Transverse colon (tissue), 4 donors: ENCODE data around the gene HSFX3. TPM values are rescaled to one million over a fixed set of nuclear protein-coding genes. Genes with fewer than 3 reads are reported as not detected.
"Not testable (repeated sequence)": the region's sequence is repeated elsewhere in the genome, so short reads cannot be mapped to it uniquely, and the experiment has no call there.

Source experiments
- DNase-seq: peaks from one replicate; pipeline ENCODE4 v3.0.0-alpha.2; 2019
- H3K27ac ChIP-seq, 4 donors: fragments of 200-600 bp; sonication (generic); 2 replicates each; pipeline ENCODE4 v1.5.1; 2016 to 2018; ENCODE audit warnings: inconsistent platforms in 4 of 4
- H3K27me3 ChIP-seq: fragments of 200-600 bp; sonication (generic); 2 replicates; pipeline ENCODE4 v1.5.1; 2017; ENCODE audit warnings: inconsistent platforms
- H3K36me3 ChIP-seq, 4 donors: fragments of 200-600 bp; sonication (generic); 2 replicates each; pipeline ENCODE4 v1.5.1; 2017 to 2019; ENCODE audit warnings: inconsistent platforms in 4 of 4
- H3K4me1 ChIP-seq, 4 donors: fragments of 200-600 bp; sonication (generic); 2 replicates each; pipeline ENCODE4 v1.5.1; 2017 to 2020; ENCODE audit warnings: inconsistent platforms in 4 of 4
- H3K4me3 ChIP-seq, 4 donors: fragments of 200-600 bp; sonication (generic); 1 replicate in 1 of 4; 2 replicates in 3 of 4; pipeline versions ENCODE4 v1.5.1 to v1.6.1; 2017 to 2019; ENCODE audit warnings: inconsistent platforms in 4 of 4
- H3K9me3 ChIP-seq, 2 donors: fragments of 200-600 bp; sonication (generic); 2 replicates each; pipeline ENCODE4 v1.5.1; 2017 to 2019; ENCODE audit warnings: inconsistent platforms in 2 of 2
- CTCF ChIP-seq, 5 experiments: fragments of 200-600 bp in 3 of 5; fragments of 450-650 bp in 2 of 5; sonication (generic) in 3 of 5; IDR thresholded peaks; 1 replicate in 2 of 5; 2 replicates in 3 of 5; pipeline ENCODE4 v1.5.1; 2016 to 2017; ENCODE audit warnings: antibody characterized with exemption in 5 of 5, inconsistent platforms in 3 of 5, mild to moderate bottlenecking in 2 of 5, moderate library complexity in 1 of 5
- EP300 ChIP-seq: sonication (generic); formaldehyde crosslinking; IDR thresholded peaks from one replicate; pipeline ENCODE4 v1.6.1; 2017; ENCODE audit warnings: antibody characterized with exemption, low read depth
- POLR2A ChIP-seq: fragments of 450-650 bp; IDR thresholded peaks from one replicate; pipeline ENCODE4 v1.6.1; 2016; ENCODE audit warnings: antibody characterized with exemption, mild to moderate bottlenecking, moderate library complexity
- POLR2AphosphoS5 ChIP-seq, 3 donors: sonication (generic); formaldehyde crosslinking; IDR thresholded peaks; one replicate each; pipeline ENCODE4 v1.6.1; 2016; ENCODE audit warnings: antibody characterized with exemption in 3 of 3
- WGBS, 2 donors: methylation state at CpG; one replicate each; pipeline ENCODE4 v1.1.5; 2018; ENCODE audit warnings: low coverage in 1 of 2; 5-methylcytosine and 5-hydroxymethylcytosine counted together
- in situ Hi-C, 4 donors: fragments of 200-750 bp; cut with MboI; loops; one replicate each; pipeline versions ENCODE4 v1.15.0 to v1.15.1; 2017; ENCODE audit warnings: low sequenced_read_pairs in 3 of 4, low pct_ligation_motif_present in 1 of 4, low pct_unique_long_range_greater_than_20kb in 1 of 4
- intact Hi-C: fragments of 100-400 bp; cut with DNase I; formaldehyde crosslinking; loops from one replicate; pipeline ENCODE4 v1.15.1; 2023; ENCODE audit warnings: low total_unique reads
- total RNA-seq, 4 donors: library from RNA; depleted of rRNA; stranded (reverse); fragments of >200 nt; gene quantifications; one replicate each; pipeline ENCODE4 v1.1.0, GENCODE V29; 2016

Gene HSFX3
- total RNA-seq, 4 donors from 2014 or later, result not detected

GRCh38 chrX:149502923-149503322, 46.8 kb downstream of the HSFX3 start:
- DNase-seq, H3K27me3 ChIP-seq, H3K27ac ChIP-seq, intact Hi-C loops, H3K4me3 ChIP-seq, H3K36me3 ChIP-seq, H3K9me3 ChIP-seq: not testable (repeated sequence)
- 39% methylated on average over 5 of the region's 5 CpGs; no CpG with 5 or more reads in 1 of the 2 donors for WGBS, 2 donors
- in situ Hi-C loops, result loop anchor here in 3 of 4 donors (25.0 kb wide), 2 partner anchors 109 to 134 kb away; partner anchors contain the start of gene TMEM185A (in 1 of the 3)
- H3K4me1 ChIP-seq, result peaks cover 0 to 11% (median 3%) of the 10 kb centered on the region in 4 donors

GRCh38 chrX:149499766-149500165, 50.0 kb downstream of the HSFX3 start:
- DNase-seq, result no peak
- Histone ChIP-seq H3K4me1 (peaks cover 0 to 6% (median 0%) of the 10 kb centered on the region in 4 donors), H3K9me3 (no peaks in the 10 kb centered on the region), H3K4me3 (no peak overlapping the region), H3K36me3 (peaks cover 0 to 13% (median 0%) of the 10 kb centered on the region in 4 donors), H3K27ac (no peak overlapping the region), H3K27me3 (no peaks in the 10 kb centered on the region)
- intact Hi-C loops (no loop called here), in situ Hi-C loops (loop anchor here in 3 of 4 donors (25.0 kb wide), 3 partner anchors 113 to 1587 kb away; partner anchors contain the start of genes FMR1 (in 1 of the 3) and TMEM185A (in 1 of the 3))
- WGBS, 2 donors, result 61% methylated on average over 5 of the region's 5 CpGs; no CpG with 5 or more reads in 1 of the 2 donors
- TF ChIP-seq CTCF (IDR thresholded peaks at IDR 0.05), result no peak
- no peak for TF ChIP-seq EP300
- no peak for TF ChIP-seq POLR2A
- no peak for TF ChIP-seq POLR2AphosphoS5 (IDR thresholded peaks at IDR 0.05)

GRCh38 chrX:149498767-149499166, 51.0 kb downstream of the HSFX3 start:
- no peaks in the 10 kb centered on the region for H3K9me3 ChIP-seq
- TF ChIP-seq CTCF (IDR thresholded peaks at IDR 0.05), result no peak
- no peak for TF ChIP-seq POLR2A
- no peak for TF ChIP-seq EP300
- TF ChIP-seq POLR2AphosphoS5 (IDR thresholded peaks at IDR 0.05), result no peak
- in situ Hi-C loops, result loop anchor here in 1 of 4 donors (25.0 kb wide), 1 partner anchor 1586 kb away; the partner anchor contains the start of gene FMR1
- H3K27ac ChIP-seq, result no peak overlapping the region
- no peak for DNase-seq
- peaks cover 0 to 7% (median 0%) of the 10 kb centered on the region in 4 donors for H3K4me1 ChIP-seq
- WGBS, 2 donors, result 80 to 83% methylated on average over 1 to 4 of the region's 4 CpGs
- intact Hi-C loops, result no loop called here
- no peaks in the 10 kb centered on the region for H3K27me3 ChIP-seq
- no peak overlapping the region for H3K4me3 ChIP-seq
- H3K36me3 ChIP-seq, result peaks cover 0 to 13% (median 0%) of the 10 kb centered on the region in 4 donors

Other genes with a start within 250 kb of the HSFX3 start
- 100 to 1,000 TPM in 1 of 4 donors, 10 to 100 TPM in 3; 52.5 to 137 (median 59.2) TPM for gene IDS, start 44.6 kb downstream of the HSFX3 start, total RNA-seq
- 10 to 100 TPM; 12.3 to 30.7 (median 17.7) TPM for gene EOLA1, start 8.9 kb downstream of the HSFX3 start, total RNA-seq
- not detected for gene MAGEA9B, start 37.5 kb upstream of the HSFX3 start, total RNA-seq
- not detected for gene HSFX2, start 45.4 kb upstream of the HSFX3 start, total RNA-seq
- 10 to 100 TPM in 2 of 4 donors, 1 to 10 TPM in 2; 2.2 to 26.8 (median 12.0) TPM for gene TMEM185A, start 81.9 kb upstream of the HSFX3 start, total RNA-seq
- gene MAGEA11, start 162.1 kb upstream of the HSFX3 start, total RNA-seq, result not detected
- gene HSFX1, start 224.1 kb upstream of the HSFX3 start, total RNA-seq, result 1 to 10 TPM; 1.3 to 7.9 (median 1.8) TPM
- gene MAGEA9, start 232.0 kb upstream of the HSFX3 start, total RNA-seq, result not detected